Activated T-helper 1 cell treated with Interleukin-2 at 50 U/mL for 16 hours (primary cell): ENCODE measurements around the gene RAB3D.
"Not testable (repeated sequence)": the region's sequence is repeated elsewhere in the genome, so short reads cannot be mapped to it uniquely, and the experiment has no call there.

Experiments
- DNase-seq: peaks from one replicate; pipeline ENCODE4 v3.0.0-alpha.2; 2020; ENCODE audit warnings: low read depth

Gene RAB3D, protein sequence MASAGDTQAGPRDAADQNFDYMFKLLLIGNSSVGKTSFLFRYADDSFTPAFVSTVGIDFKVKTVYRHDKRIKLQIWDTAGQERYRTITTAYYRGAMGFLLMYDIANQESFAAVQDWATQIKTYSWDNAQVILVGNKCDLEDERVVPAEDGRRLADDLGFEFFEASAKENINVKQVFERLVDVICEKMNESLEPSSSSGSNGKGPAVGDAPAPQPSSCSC

DNA sequence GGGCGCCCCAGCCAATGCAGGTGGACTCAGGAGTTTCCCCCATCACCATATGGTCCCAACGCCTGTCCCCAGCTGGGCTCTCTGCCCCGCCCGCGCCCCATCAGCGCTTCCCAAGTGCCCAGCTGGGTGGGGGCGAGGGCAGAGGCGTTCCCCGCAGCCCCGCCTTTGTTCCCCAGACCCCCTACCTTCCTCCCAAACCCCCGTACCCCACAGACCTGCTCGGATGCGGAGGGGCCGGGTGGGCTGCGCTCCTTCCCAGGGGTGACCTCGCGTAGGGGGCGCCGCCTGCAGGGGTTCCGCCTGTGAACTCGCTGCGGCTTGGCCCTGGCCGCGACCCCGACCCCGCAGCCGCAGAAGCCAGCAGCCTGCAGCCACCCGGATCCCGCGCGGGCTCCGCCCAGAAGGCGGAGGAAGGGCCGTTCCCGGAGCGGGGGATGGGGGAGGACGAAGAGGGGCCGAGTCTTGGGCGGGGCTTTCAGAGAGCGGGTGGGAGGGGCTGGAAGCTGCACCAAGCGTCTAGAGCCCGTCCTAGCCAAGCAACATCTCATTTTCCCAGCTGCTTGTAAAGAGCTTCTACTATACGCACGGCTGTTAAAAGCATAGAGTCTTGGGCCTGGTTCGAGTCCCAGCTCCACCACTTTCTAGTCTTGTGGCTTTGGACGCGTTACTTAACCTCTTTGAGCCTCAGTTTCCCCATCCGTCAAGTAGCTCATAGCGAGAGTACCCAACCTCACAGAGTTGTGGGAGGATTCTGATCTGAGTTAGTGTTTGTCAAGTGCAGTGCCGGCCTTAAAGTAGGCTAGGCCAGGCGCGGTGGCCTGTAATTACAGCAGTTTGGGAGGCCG is at the start of gene RAB3D:
Gene RAB3D, minus strand, starts transcription at position 404 of the 845 bp plus-strand sequence. CDS start 2,258 bp downstream, outside the sequence.
- DNase-seq: peak; percentile 63

DNA sequence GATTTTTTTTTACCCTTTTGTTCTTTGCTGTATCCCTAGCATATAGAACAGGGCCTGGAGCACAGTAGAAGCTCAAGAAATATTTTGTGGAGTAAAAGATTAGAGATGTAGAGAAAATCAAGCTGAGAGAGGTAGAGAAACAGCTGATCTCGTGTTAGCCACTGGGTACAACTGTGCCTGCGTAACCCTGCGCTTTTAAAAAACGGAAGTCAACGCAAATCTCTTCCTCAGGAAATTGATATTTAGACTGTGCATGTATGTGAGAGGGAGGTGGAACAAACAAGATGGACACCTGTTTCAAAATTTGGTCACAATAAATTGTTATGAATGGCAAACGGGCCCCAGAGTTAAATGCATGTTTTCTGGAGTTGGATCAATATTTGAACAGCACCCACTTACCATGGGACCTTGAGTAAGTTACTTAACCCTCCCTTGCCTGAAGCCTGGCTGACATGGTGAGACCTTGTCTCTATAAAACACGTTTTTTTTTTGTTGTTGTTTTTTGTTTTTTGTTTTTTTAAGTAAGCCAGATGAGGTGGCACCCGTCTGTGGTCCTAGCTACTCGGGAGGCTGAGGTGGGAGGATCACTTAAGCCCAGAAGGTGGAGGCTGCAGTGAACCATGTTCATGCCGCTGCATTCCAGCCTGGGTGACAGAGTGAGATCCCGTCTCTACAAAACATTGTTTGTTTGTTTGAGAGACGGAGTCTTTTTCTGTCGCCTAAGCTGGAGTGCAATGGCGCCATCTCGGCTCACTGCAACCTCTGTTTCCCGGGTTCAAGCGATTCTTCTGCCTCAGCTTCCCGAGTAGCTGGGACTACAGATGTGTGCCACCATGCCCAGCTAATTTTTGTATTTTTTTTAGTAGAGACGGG is 47.9 kb upstream of the RAB3D start:
- no peak for DNase-seq

- DNase-seq: no peak
Observed at GRCh38 chr19:11384778-11385129, 45.3 kb upstream of the RAB3D start.

DNA sequence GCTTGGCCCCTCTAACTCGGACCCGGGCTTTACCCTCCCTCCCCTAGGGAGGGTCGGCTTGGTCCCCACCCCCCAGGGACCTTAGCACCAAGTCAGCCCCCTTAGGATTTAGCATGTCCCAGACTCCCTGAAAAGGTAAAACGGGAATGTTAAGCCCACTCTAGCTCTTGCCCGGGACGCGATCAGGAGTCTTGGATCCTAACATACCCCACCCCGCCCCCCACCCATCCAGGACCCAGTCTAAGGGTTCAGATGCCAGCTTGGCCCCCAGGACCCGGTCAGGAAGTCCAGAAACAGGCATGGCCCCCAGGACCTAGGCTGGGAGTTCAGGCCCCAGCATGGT is 44.2 kb upstream of the RAB3D start:
- no peak for DNase-seq

DNA sequence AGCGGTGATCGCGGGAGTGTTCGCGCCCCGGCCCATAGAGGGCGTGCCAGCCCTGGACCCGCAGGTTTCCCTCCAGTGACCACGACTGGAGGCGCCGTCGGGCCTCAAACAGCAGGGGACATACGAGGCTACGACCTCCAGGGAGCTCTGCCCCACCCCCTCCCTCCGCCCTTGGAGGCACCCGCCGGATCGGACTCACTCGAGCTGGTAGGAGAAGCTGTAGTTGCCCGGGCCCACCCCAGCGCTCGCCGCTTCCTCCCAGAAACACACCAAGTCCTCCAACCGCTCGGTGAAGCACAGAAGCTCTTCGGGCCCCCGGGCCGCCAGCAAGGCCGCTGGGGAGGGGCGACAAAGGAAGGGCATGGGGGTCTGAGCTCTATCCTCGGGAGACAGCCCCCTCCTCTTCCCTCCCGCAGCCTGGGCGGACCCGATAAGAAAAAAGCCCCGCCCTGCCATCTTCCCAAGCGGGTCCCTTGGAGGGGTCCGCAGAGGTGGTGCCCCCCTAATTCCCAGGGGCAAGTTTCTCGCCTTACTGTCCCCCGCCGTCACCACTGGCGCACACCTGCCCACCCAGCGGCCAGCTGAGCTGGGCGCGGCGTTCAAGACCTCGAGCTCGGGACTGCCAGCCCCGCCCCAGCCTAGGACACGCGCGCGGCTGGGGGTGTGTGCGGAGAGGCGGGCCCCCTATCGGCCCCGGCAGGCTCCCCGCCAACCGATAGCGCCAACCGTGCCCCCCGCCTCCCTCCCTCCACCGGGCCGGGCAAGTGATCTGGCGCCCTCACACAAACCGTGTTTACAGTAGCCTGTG is 43.6 kb upstream of the RAB3D start:
- DNase-seq: peak; percentile 13

DNA sequence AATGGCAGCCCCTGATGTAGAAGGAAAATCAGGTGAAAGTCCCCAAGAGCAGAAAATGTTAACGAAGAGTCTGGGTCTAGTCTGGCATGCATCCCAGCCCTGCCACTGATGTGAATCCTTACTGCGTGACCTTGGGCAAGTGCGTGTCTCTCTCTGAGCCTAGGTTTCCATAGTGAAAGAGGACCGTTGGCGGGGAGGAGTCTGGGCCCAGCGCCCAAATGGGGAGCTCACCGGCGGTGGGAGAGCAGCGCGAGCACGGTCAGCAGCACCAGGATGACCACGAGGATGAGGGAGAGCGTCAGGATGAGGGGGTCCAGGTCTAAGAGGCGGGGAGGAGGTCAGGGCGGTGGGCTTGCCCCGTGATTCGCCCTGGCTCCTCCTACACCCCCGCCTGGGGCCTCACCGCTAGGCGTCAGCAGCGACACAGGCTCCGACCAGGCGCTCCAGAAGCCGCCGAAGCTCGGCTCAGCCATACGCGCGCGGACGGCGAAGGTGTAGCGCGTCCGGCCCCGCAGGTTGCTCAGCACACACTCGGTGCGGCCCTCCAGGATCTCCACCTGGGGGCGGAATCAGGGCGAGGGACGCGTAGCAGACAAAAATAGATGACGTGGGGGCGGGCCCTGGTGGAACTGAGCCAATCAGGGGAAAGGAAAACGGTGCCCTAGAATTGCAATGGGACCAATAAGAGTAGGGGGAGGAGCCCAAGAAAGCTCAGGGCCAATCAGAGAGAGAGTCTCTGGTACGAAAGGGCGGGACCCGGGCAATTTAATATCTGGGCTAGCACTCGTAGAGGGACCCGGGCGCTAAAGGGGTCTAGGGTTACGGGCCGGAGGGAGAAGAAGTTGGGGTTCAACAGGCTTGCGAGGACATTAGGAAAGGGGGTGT is 41.4 kb upstream of the RAB3D start:
- DNase-seq: peak; percentile 95

DNA sequence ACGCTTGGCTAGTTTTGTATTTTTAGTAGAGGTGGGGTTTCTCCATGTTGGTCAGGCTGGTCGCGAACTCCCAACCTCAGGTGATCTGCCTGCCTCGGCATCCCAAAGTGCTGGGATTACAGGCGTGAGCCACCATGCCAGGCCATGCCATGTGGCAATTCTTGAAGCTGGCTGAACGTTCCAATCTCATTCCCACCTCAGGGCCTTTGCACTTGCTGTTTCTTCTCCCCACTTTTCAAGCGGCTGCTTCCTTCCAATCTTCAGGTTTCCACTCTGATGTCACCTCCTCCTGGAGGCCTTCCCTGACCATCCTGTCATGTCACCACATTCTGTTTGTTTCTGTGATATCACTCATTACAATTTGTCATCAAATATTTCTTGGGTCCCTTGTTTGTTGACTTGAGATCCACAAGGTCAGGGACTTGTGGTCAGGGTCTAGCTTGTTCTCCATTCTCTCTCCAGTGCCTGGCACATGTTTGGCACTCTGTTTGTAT is 40.4 kb upstream of the RAB3D start:
- no peak for DNase-seq

GRCh38 chr19:11379269-11379845 is 39.9 kb upstream of the RAB3D start:
- not testable (repeated sequence) for DNase-seq

DNA sequence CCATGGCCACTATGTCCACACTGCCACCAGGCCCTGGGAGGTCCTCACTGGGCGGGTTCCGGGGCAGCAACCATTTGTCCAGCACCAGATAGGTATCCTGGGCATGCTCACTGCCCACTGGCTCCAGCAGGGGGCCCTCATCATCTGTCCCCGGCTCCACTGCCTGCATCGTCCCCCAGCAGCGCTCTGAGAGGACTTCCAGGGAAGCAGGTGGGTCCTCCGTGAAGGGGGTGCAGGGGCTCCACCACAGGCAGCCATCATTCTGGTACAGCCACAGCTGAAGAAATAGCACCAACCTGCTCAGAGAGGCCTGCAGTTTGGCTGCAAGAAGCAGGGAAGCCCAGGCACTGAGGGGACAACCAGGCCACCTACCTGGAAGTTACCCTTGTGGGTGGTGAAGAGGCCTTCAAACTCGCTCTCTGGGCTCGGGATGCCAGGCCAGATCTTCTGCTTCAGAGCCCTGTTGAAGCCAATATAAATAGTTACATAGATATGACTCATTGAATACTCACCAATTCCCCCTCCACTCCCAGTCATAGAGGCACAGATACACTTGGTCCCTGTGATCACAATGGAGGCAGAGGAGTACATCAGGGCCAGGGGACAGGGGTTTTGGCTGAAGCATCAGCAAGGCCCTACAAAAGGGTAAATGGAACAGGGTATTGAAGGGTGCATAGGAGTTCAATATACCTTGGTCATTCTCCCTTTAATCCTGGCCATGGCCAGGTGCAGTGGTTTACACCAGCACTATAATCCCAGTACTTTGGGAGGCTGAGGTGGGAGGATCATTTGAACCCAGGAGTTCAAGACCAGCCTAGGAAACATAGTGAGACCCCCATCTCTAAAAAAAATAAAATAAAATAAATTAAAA is 39.1 kb upstream of the RAB3D start:
- no peak for DNase-seq

DNA sequence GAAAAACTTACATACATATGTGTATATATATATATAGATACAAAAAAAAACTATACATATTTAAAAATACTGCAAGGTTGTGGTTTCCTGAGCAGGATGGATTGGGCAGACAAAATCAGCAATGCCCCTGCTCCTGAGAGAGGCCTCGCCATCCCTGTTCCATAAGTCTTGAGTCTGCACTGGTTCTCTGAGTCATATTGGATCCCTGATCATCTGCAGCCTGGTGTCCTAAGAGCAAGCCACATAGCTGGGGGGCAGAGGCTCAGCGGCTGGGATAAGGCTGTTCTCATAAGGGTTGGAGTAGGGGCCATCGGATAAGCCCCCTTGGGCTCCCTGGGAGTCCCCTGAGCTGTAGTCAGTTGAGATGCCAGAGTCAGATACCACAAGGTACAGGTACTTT is 38.3 kb upstream of the RAB3D start:
- DNase-seq: no peak

GRCh38 chr19:11377237-11377636 is 37.8 kb upstream of the RAB3D start:
- DNase-seq: no peak

DNA sequence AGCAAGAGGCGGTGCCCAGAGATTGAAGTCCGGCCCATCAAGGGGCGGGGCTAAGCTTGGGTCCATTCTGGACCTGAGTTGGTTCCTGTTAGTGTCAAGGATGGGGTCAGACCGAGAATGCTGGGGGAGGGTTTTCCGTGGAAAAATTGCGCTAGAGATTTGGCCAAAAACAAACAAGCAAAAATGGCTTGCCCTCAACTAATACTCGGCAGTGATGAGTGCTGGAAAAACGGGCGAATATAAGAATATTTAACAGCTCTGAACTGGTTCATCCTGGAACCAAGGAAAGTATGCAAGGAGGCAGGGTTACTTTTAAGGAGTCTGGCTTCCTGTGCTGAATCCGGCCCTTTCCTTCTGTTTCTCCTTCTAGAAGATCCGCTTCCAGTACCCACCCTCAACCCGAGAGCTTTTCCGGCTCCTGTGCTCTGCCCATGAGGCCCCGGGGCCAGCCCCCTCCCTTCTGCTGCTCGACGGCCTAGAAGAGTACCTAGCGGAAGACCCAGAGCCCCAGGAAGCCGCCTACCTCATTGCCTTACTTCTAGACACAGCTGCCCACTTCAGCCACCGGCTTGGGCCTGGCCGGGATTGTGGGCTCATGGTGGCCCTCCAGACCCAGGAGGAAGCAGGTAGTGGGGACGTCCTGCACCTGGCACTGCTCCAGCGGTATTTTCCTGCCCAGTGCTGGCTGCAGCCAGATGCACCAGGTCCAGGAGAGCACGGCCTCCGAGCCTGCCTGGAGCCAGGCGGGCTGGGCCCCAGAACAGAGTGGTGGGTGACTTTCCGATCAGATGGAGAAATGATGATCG is 35.9 kb upstream of the RAB3D start:
- peak; percentile 65 for DNase-seq

GRCh38 chr19:11374433-11375142 is 35.1 kb upstream of the RAB3D start, which contains the start of gene SWSAP1:
Gene SWSAP1, plus strand, starts transcription at chr19:11374666. Its CDS starts 15 bp downstream, at chr19:11374681.
- peak; percentile 94 for DNase-seq

- no peak for DNase-seq
Observed at GRCh38 chr19:11373885-11374432, 34.5 kb upstream of the RAB3D start.

DNA sequence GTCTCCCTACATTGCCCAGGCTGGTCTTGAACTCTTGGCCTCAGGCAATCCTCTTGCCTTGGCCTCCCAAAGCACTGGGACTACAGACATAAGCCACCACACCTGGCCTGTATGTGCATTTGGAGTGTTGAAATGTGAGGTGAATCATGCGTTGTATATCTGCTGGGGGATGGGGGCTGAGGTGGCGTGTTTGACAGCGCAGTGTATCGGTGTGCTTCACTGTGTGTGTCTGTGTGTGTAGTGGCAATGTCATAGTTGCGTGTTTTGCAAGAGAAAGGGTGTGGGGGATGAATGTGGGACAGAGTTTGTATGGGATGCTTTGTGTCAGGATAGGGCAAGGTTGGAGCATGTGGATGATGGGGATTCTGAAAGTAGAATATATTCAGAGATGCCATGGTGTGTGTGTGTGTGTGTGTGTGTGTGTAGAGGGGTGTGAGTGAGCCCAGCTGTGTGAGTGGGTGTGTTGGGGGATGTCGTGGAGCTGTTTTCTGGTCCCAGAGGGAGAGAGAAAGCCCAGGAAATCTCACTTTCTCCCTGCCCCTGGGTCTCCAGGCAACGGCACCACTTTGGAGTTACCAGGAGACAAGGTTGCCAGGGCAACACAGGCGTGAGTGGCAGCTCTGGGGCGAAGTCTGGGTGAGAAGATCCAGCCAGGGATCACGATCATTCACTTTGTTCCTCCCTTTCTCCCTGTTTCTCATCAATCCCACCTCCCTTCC is 33.9 kb upstream of the RAB3D start:
- DNase-seq: no peak

DNA sequence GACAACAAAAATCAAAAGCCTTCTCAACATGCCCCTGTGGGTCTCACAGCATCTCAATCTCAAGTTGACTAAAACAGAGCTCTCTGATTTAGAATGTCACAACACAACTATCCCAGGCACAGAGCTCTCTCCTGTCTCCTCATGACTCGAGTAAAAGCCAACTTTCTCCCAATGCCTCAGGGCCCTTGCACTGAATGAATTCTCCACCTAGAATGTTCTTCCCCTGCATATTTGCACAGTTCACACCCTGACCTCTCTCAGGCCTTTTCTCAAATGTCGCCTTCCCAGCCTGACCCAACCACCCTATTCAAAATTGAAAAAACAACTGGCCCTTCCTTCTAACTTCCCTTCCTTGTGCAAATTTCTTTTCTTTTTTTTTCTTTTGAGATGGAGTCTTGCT is 31.3 kb upstream of the RAB3D start:
- no peak for DNase-seq

DNA sequence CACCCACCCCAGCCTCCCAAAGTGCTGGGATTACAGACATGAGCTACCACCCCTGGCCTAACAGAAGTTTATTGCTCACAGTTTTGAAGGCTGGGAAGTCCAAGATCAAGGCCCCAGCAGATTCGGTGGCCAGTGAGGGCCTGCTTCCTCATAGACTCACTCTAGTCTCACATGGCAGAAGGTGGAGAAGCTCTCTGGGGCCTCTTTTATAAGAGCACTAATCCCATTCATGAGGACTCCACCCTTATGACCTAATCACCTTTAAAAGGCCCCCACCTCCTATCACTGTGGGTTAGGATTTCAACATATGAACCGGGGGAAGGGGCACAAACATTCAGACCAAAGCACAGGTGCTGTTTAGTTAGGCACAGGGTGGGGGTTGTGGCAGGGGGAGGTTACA is 28.1 kb upstream of the RAB3D start:
- no peak for DNase-seq
